ENCODE results near the gene CDX2.
"Not testable (repeated sequence)": the region's sequence is repeated elsewhere in the genome, so short reads cannot be mapped to it uniquely, and the experiment has no call there.

Gene CDX2

DNA sequence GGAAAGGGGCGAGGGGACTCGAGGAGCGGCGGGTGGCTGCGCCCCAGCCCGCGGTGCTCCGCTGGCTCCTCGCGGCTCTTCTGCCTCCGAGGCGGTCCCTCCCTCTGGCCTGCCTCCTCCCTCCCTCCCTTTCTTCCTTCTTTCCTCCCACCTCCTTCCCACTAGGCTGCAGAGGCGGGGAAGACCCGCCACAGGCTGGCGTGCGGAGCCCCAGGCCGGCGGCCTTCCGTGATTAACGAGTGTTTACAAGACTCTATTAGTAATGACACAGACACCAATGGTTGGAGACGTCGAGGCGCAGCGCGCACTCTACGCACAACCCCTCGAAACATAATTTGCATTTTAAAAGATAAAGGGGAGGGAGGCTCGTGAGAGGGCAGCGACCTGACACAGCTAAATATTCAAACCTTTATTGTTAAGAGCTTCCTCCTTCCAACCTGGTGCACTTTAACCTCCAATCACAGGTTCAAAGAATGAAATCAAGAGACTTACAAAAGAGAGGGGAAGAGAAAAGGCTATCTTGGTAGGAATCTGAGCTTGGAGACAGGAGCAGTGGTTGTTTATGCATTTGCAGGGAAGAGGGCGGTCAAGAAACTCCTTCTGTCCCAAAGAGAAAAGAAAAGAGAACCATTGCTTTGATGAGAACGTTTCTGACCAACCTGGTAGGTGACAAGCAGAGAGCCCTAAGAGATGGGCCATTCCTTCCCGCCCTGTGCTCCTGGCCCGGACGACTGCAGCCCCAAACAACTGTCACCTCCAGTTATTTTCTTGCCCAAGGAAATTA lies at the start of gene CDX2:
Gene CDX2, minus strand, starts transcription at position 234 of the 784 bp plus-strand sequence. CDS start 309 bp downstream, outside the sequence.
- no peak for DNase-seq

GRCh38 chr13:28014301-28014700 lies 45.2 kb upstream of the CDX2 start:
- no peak for DNase-seq

DNA sequence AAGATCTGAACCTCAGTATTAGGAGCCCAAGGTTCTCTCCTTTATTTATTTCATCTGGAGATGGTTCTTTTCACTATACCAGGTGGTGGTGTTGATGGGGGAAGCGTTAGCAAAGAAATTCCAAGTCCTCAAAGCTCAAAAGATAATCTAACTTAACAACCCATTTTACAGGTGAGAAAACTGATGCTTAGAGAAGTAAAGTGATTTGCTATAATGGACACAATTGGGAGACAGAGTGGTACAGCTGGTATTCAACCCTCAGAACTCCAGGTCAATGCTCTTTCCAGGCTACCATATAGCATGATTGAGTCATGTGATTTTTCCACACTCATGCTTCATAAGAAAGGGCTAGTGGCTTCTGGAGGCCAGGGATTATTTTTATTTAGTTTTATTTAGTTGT lies 44.4 kb upstream of the CDX2 start:
- DNase-seq, result no peak

DNA sequence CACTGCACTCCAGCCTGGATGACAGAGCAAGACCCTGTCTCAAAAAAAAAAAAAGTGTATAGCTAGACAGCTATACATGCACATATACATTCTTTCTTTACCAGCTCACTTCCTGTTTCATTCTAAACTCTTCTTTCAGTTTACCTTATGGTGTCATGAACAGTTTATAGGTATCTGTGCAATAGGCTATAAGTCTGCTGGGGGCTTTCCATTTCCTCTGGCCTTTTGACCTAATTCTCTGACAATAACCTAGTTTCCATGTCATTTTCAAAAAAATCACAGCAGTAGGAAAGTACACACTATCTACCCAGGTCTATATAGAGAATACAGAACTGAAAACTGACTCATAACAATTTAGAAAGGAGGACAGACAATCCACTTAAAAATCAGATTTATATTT lies 43.8 kb upstream of the CDX2 start:
- DNase-seq, result no peak

- DNase-seq, result no peak
Measured at GRCh38 chr13:28012383-28012782, 43.3 kb upstream of the CDX2 start.

DNA sequence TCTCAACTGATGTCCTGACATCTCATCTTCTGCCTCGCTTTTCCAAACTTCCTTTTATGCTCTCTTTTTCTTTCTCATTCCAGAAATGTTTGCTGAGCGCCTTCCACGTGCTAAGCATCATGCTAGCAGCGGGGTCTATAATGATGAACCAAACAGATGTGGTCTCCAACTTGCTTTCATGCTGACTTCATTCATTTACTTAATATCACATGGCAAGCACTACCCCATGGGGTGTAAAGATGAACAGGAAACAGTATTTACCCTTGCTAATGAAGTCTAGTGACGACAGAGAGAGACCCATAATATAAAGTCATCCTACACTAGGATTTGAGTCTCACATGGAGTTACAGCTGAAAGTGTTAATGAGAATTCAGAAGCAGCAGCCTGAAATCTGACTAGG lies 40.9 kb upstream of the CDX2 start:
- no peak for DNase-seq

DNA sequence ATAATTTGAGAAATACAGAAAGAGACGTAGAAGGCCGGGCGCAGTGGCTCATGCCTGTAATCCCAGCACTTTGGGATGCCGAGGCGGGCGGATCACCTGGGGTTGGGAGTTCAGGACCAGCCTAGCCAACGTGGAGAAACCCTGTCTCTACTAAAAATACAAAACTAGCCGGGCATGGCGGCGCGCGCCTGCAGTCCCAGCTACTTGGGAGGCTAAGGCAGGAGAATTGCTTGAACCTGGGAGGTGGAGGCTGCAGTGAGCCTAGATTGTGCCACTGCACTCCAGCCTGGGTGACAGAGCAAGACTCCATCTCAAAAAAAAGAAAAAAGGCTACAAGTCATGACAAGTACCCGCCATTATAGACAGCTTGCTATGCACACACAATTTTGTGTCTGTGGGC lies 35.9 kb upstream of the CDX2 start:
- DNase-seq, result not testable (repeated sequence)

DNA sequence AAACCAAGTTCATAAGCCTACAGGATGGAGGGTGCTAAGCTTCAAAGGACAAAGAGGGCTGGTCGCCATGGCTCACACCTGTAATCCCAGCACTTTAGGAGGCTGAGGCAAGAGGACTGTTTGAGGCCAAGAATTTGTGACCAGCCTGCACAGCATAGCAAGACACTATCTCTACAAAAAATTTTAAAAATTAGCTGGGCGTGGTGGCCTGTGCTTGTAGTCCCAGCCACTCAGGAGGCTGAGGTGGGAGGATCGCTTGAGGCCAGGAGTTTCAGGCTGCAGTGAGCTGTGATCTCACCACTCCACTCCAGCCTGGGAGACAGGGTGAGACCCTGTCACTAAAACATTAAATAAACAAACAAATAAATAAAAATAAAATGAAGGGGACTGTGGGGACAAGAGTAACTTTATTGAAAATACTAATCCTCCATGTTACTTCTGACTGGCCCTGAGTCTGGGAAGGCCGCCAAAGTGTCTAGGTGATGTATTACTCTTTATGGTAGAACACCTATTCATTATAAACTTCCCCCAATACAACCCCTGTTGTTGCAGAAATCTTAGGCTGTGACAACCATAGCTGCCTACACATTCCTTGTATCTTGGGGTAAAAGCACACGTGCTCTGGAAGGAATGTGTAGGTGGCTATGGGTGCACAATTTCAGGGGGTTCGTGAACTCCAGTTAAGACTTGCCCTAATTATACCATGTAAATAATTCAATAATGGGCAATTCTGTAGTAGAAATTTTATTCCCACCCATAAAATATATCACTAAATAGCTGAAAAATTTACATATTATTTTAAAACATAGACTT lies 34.0 kb upstream of the CDX2 start:
- DNase-seq, result no peak

GRCh38 chr13:28001837-28002473 lies 32.8 kb upstream of the CDX2 start:
- no peak for DNase-seq

DNA sequence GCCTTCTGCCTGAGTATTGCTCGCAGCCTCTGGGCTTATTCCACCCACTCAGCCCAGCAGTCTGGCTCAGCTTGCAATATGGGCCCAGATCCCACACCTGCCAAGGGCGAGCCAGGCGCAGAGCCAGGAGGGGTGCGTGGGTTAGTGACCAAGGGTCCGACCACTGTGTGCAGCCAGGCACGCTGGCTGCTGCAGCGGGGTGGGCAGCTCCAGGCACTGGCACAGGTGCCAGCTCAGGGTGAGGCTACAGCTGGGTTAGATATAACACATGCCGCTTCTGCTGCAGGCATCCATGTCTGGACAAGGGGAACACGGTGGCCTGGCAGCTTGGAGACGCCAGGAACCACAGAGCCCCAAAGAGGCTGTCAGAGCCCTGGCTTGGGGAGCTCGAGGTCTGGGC lies 31.9 kb upstream of the CDX2 start:
- no peak for DNase-seq

DNA sequence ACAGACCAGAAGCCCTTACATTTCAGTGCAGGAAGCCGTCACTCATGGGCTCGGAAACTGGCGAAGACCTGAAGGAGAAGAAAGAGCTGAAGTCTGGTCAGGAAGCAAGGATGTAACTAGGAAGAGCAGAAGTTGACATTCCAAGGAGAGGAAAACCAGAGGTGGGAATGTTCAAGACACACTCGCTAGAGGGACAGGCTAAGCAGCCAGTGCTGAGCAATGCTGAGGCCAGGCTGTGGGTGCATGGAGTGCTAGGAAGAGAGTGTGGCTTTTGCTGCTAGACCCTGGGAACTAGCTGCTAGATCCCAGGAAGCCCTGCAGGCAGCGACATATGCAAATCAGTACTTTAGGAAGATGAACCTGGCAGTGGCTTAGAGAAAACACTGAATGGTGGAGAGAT lies 31.5 kb upstream of the CDX2 start:
- DNase-seq, result no peak

DNA sequence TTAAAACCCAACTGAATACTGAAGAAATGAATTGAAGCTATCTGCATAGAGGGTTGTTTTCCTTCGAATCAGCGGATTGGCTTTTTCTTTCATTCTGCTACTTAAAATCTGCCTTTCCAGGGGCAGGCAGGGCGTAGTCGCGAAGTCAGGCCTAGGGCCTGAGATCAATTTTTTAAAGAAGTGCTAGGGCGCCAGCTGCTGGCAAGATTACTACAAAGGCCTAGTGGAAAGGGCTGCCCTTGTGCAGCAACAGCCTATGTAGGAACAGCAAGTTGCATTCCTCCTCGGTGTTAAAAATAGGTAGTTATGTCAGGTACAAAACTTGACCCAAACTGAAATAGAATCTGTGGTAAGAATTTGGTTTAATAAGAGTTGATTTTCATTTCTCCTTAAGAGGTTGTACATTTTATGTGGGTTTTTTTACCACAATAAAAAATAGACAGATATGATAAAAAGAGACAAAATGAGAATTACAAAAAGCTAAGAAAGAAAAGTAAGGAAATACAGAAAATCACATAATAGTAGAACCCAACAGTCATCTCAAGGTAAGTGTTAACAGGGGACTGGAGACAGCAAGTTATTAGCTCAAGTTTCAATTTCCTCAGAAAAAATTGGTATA lies 28.9 kb upstream of the CDX2 start:
- no peak for DNase-seq

DNA sequence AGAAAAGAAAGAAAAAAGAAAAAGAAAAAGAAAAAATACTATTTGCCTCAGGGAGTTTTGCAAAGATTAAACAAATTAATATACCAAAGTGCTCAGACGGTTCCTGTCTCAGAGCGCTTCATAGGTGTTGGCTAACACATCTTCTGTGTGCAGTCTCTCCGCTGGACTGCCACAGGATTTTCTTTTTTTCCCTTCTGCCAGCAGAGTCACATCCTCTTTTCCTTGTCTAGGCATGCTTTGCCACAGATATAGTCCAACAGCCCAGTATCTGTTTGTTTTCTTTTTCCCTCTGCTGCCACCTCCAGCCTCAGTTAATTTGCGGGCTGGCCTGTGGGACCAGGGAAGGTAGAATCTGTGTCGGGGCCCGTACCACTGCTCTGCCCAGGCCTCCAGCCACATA lies 22.8 kb upstream of the CDX2 start:
- DNase-seq, result no peak

DNA sequence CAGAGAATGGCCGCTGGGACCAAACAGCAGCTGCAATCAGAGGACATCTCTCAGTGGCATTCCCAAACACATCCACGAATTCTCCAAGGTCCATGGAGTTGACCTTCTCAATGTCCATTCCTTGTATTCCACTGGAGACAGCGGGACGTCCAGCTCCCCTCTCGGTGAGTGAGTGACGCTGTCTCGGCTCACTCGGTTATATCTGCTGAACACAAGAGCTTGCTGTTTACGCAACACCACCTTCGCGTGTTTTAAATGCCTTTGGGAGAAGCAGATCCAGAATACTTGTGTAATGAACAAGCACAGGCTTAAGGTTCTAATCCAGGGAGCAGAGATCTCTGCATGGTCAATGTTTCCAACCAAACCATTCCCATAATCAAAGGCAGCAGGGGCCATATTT lies 19.4 kb upstream of the CDX2 start, which contains the start of gene URAD:
Gene URAD, minus strand, starts transcription at position 174 of the 400 bp plus-strand sequence. Its CDS starts 56 bp downstream, at position 118.
- DNase-seq, result no peak

DNA sequence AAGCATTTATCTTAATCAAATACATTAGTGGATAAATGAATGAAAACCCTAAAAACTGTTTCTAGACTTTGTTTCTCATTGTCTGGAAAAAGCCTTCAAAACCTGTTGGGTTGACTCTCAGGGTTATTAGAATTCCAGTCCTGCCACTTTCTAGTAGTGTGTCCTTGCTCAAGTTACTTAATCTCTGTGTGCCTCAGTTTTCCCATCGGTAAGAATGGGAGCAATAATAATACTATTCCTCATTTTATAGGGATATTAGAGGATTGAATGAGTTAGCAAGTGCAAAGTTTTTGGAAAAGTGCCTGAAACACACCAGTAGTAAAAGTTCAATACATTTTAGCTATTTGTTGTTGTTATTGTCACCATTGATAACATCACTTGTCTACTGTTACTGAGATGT lies 16.5 kb upstream of the CDX2 start:
- no peak for DNase-seq

GRCh38 chr13:27982361-27982760 lies 13.2 kb upstream of the CDX2 start:
- DNase-seq, result no peak

DNA sequence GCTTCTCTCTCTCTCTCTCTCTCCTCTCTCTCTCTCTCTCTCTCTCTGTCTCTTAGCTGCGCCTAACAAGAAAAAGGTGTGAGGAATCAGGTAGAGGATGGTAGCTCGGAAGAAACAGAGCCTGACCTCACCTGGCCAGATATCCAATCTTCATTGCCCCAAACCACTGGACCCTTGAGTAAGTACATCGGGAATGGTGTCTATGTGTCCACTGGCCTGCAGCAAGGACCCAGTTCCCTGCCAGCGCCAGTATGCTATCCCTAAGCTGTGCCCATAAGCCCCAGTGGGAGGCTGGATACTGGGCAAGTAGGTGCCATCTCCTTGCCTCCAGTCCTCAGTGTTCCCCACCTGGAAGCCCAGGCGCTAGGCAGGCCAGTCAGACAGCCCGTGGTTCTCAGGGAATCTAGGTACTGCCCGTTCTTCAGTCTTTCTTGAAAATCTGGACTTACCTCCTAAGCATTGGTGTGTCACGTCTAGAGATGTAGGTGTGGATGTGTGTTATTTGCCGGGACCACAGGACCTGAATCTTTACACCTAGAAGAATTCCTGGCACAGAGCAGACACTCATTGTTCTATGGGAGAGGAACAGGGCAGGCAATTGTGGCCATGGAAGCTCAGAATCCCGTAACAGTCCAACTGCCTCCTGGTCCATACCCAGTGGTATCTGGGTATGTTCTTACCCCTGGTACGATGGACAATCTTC lies 12.0 kb upstream of the CDX2 start:
- no peak for DNase-seq

DNA sequence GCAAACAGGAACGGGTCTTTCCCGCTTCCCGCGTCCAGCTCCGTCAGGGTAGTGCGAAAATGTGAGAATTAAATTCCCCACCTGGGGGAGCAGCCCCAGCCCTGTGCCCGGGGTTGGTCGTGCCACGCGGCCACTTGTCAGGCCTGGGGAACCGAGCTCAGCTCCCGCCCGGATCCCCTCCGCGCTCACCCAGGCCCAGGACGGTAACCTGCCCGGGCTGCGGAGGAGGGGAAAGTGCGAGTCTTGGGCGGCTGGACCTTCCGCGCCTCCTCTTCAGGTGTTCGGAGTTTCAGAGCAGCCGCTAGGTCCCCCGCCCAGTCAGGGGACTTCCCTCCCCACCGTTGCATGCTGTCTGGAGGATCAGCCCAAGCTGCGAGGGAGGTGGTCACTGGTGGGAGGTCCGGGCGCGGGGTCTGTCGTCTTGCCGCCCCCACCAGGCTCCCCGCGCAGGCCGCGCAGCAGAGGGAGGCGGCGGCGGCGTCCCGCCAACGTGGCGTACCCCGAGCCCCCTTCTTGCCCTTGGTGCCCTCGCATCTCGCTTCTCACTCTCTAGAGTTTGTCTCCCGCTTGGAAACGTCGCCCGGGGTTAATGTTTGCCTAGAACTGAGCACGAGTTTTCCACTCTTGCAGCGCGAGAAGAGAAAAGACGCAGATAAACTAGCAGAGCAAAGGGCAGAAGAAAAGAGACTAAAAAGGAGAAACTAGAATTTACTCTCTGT lies 11.3 kb upstream of the CDX2 start:
- no peak for DNase-seq

GRCh38 chr13:27979765-27980279 lies 10.7 kb upstream of the CDX2 start:
- DNase-seq, result no peak

DNA sequence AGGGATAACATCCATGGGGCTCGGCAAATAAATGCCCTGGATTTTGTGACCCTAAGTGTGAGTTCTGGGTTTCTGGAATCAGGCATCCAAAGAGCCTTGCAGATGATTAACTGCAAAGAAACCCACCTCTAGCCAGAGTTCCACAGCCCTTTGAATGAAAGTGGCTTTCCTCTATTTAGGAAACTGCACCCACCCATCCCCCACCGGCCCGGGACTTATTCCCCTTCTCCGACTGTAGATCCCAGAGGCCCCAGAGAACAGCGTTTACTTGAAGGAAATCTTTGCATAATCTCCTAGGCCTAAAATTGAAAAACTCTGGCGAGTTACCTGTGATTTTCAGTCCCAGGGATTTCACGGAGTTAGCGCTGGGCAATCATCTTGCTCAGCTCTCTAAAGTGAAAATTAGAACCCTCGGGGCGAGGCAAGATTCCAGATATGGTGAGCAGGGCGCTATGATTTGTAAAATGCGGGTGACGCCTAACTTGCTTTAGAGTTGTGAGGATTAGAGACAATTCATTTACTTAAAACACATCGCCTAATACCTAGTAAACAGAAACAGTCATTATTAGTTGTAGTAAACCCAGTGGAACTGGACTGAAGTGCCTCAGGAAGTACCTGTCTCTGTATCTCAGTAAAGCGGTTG lies 10.0 kb upstream of the CDX2 start:
- no peak for DNase-seq

- no peak for DNase-seq
Measured at GRCh38 chr13:27978301-27978968, 9.3 kb upstream of the CDX2 start.

All from NCI-H2107 (cell line).